ENCODE results near the gene DAB2IP.
"Not testable (repeated sequence)": the region's sequence is repeated elsewhere in the genome, so short reads cannot be mapped to it uniquely, and the experiment has no call there.

DAB2IP gene

GRCh38 chr9:121794334-121794733, 142.9 kb downstream of the DAB2IP start:
- not testable (repeated sequence) for DNase-seq (ENCODE audit: low read depth in 2 of 2)

GRCh38 chr9:121797081-121797480, 145.6 kb downstream of the DAB2IP start:
- no peak for DNase-seq (ENCODE audit: low read depth in 2 of 2)

GRCh38 chr9:121798941-121799340, 147.5 kb downstream of the DAB2IP start:
- DNase-seq (ENCODE audit: low read depth in 2 of 2): no peak

GRCh38 chr9:121800376-121800775, 148.9 kb downstream of the DAB2IP start:
- DNase-seq (ENCODE audit: low read depth in 2 of 2): no peak

- DNase-seq (ENCODE audit: low read depth in 2 of 2): no peak
Observed at GRCh38 chr9:121801579-121801978, 150.1 kb downstream of the DAB2IP start.

GRCh38 chr9:121802753-121803152, 151.3 kb downstream of the DAB2IP start:
- no peak for DNase-seq (ENCODE audit: low read depth in 2 of 2)

- DNase-seq (ENCODE audit: low read depth in 2 of 2): no peak
Observed at GRCh38 chr9:121807069-121807822, 155.8 kb downstream of the DAB2IP start.

- DNase-seq (ENCODE audit: low read depth in 2 of 2): no peak
Observed at GRCh38 chr9:121807823-121808278, 156.4 kb downstream of the DAB2IP start.

- DNase-seq (ENCODE audit: low read depth in 2 of 2): no peak
Observed at GRCh38 chr9:121808781-121809180, 157.3 kb downstream of the DAB2IP start.

- DNase-seq (ENCODE audit: low read depth in 2 of 2): no peak
Observed at GRCh38 chr9:121809356-121810050, 158.1 kb downstream of the DAB2IP start.

- DNase-seq (ENCODE audit: low read depth in 2 of 2): no peak
Observed at GRCh38 chr9:121810489-121810888, 159.1 kb downstream of the DAB2IP start.

GRCh38 chr9:121811140-121811539, 159.7 kb downstream of the DAB2IP start:
- DNase-seq (ENCODE audit: low read depth in 2 of 2): no peak

- no peak for DNase-seq (ENCODE audit: low read depth in 2 of 2)
Observed at GRCh38 chr9:121811751-121812150, 160.3 kb downstream of the DAB2IP start.

- DNase-seq (ENCODE audit: low read depth in 2 of 2): no peak
Observed at GRCh38 chr9:121812159-121812735, 160.8 kb downstream of the DAB2IP start.

GRCh38 chr9:121813519-121814210, 162.2 kb downstream of the DAB2IP start:
- no peak for DNase-seq (ENCODE audit: low read depth in 2 of 2)

- no peak for DNase-seq (ENCODE audit: low read depth in 2 of 2)
Observed at GRCh38 chr9:121814594-121814993, 163.2 kb downstream of the DAB2IP start.

GRCh38 chr9:121815084-121815483, 163.7 kb downstream of the DAB2IP start:
- no peak for DNase-seq (ENCODE audit: low read depth in 2 of 2)

- DNase-seq (ENCODE audit: low read depth in 2 of 2): no peak
Observed at GRCh38 chr9:121815546-121816448, 164.4 kb downstream of the DAB2IP start.

GRCh38 chr9:121816449-121816817, 165.0 kb downstream of the DAB2IP start:
- no peak for DNase-seq (ENCODE audit: low read depth in 2 of 2)

GRCh38 chr9:121816845-121817450, 165.5 kb downstream of the DAB2IP start:
- DNase-seq (ENCODE audit: low read depth in 2 of 2): no peak

GRCh38 chr9:121817476-121817875, 166.0 kb downstream of the DAB2IP start:
- DNase-seq (ENCODE audit: low read depth in 2 of 2): no peak

All from stimulated activated CD4-positive, alpha-beta T cell treated with anti-CD3 and anti-CD28 coated beads, Interleukin-4, amount 100 ng/mL, for 48 hours (primary cell).